Brain microvascular endothelial cell (primary cell): ENCODE measurements around the gene C11orf71.

Experiments used
- DNase-seq: peaks from one replicate; pipeline ENCODE4 v3.0.0-alpha.2; 2020
- H3K27ac ChIP-seq: fragments of 250-450 bp; sonication (Bioruptor Pico); 2 replicates; pipeline ENCODE4 v1.5.1; 2020; ENCODE audit warnings: mild to moderate bottlenecking, moderate library complexity
- H3K27me3 ChIP-seq: fragments of 250-450 bp; sonication (Bioruptor Pico); replicated peaks from 2 replicates; pipeline ENCODE4 v1.5.1; 2020; ENCODE audit warnings: mild to moderate bottlenecking
- H3K36me3 ChIP-seq: fragments of 250-450 bp; sonication (Bioruptor Pico); replicated peaks from 2 replicates; pipeline ENCODE4 v1.5.1; 2020; ENCODE audit warnings: mild to moderate bottlenecking
- H3K4me3 ChIP-seq: 2 replicates; pipeline ENCODE4 v1.5.1; 2011; ENCODE audit warnings: low read depth, mild to moderate bottlenecking, control low read depth, low read length, moderate library complexity
- in situ Hi-C: cut with HindIII; loops from 2 replicates; pipeline ENCODE4 v1.10.0; 2017; ENCODE audit warnings: low sequenced_read_pairs, low pct_ligation_motif_present
- TF ChIP-seq, protein P1 (sequence below): IDR thresholded peaks from 2 replicates; pipeline ENCODE4 v1.5.1; 2011; ENCODE audit warnings: low read depth, mild to moderate bottlenecking, moderate library complexity, low read length, control low read depth, inconsistent platforms; ENCODE audit errors: missing control alignments

The C11orf71 gene

DNA sequence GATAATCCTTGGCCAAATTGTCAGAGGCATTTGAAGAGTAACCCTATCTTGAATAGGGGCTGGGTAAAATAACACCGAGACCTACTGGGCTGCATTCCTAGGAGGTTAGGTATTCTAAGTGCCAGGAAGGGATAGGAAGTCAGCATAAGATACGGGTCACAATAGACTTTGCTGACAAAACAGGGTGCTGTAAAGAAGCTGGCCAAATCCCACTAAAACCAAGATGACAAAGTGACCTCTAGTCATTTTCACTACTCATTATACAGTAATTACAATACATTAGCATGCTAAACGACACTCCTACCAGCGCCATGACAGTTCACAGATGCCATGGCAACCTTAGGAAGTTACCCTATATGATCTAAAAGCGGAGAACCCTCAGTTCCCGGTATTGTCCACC lies 38.0 kb upstream of the C11orf71 start:
- no peaks in the 10 kb centered on the region for H3K27me3 ChIP-seq
- peak overlapping the region; percentile 95 for H3K27ac ChIP-seq
- TF ChIP-seq, protein P1, sequence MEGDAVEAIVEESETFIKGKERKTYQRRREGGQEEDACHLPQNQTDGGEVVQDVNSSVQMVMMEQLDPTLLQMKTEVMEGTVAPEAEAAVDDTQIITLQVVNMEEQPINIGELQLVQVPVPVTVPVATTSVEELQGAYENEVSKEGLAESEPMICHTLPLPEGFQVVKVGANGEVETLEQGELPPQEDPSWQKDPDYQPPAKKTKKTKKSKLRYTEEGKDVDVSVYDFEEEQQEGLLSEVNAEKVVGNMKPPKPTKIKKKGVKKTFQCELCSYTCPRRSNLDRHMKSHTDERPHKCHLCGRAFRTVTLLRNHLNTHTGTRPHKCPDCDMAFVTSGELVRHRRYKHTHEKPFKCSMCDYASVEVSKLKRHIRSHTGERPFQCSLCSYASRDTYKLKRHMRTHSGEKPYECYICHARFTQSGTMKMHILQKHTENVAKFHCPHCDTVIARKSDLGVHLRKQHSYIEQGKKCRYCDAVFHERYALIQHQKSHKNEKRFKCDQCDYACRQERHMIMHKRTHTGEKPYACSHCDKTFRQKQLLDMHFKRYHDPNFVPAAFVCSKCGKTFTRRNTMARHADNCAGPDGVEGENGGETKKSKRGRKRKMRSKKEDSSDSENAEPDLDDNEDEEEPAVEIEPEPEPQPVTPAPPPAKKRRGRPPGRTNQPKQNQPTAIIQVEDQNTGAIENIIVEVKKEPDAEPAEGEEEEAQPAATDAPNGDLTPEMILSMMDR: no peak
- peak; percentile 26 for DNase-seq
- H3K36me3 ChIP-seq: peaks cover 12% of the 10 kb centered on the region
- in situ Hi-C loops: no loop called here
- H3K4me3 ChIP-seq: no peak overlapping the region

DNA sequence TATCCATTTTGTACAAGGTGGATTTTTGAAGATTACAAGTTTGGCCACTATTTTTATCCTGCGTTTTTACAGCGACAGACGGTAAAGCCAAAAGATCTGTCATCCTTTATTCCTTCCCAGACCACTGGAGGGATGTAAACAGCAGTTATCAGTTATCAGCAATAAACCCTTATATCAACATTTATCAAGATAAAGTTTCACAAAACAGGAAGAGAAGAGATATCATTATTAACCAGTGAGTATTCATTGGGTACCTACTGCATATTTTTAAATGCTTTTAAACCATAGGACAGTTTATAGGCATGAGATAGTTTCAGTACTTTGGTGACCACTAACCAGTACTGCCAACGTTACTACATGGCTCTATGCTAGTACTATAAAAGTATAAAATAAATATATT lies 33.1 kb upstream of the C11orf71 start:
- no peak for DNase-seq
- TF ChIP-seq, protein P1: no peak
- Histone ChIP-seq H3K27ac (no peak overlapping the region), H3K36me3 (no peaks in the 10 kb centered on the region), H3K27me3 (no peaks in the 10 kb centered on the region), H3K4me3 (no peak overlapping the region)
- in situ Hi-C loops: no loop called here

DNA sequence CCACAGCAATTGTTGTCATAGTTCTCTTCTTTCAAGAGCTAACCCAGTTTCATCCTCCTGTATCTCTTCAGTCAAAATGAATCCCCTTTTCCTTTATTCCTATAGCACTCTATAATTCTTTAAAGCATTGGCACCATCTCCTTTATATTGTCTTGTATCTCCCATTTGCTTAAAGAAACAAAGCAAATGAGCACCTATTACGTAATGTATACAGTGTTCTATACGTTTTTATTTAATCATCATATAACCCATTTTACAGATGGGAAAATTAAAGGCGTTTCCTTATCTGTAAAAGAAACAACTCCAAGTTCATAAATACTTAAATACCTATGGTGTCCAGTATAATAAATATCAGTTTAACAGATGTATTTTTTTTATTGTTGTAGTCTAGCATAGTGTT lies 32.6 kb upstream of the C11orf71 start:
- H3K4me3 ChIP-seq: no peak overlapping the region
- H3K36me3 ChIP-seq: no peaks in the 10 kb centered on the region
- no peak overlapping the region for H3K27ac ChIP-seq
- in situ Hi-C loops: no loop called here
- no peaks in the 10 kb centered on the region for H3K27me3 ChIP-seq
- TF ChIP-seq, protein P1: no peak
- DNase-seq: no peak

DNA sequence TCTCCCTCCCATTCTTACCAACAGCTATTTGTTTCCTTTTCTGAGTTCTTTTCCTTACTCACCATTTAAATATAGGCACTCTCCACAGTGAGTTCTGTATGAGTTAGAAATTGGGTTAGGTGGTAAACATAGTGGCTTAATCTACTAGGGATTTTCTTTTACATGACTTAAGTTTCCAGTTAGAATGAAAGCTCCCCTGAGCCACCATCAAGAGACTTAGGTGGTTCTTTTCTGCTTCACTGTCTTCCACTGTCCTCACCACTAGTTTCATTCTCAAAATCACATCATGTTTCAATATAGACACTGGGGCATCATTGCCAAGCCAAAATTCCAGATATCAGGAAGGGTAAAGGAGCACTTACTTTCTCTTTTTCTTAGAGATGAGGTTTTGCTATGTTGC lies 30.0 kb upstream of the C11orf71 start:
- no peak overlapping the region for H3K4me3 ChIP-seq
- no peaks in the 10 kb centered on the region for H3K36me3 ChIP-seq
- no peak overlapping the region for H3K27ac ChIP-seq
- DNase-seq: no peak
- in situ Hi-C loops: no loop called here
- H3K27me3 ChIP-seq: no peaks in the 10 kb centered on the region
- TF ChIP-seq, protein P1: no peak

DNA sequence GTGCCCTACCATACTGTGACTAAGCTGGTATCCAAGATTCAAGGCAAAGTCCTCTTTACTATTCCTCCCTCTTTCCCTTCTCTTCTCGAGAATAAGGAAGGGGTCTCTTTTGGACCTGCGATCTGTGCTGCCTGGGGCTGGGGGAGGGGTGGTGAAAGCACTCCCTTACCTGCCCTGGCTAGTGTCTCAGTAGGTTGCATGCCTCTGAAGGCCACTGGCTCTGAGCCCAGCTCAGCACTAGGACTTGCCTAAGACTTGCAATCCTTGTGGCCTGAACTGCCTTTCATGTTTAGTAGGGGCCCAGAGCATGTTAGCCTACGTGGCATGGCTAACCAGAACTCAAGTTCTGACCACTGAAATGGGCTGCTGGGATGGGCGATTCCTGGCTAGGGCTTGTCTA lies 26.0 kb upstream of the C11orf71 start:
- no peak overlapping the region for H3K27ac ChIP-seq
- no peak overlapping the region for H3K4me3 ChIP-seq
- TF ChIP-seq, protein P1: no peak
- H3K36me3 ChIP-seq: no peaks in the 10 kb centered on the region
- in situ Hi-C loops: no loop called here
- H3K27me3 ChIP-seq: no peaks in the 10 kb centered on the region
- DNase-seq: no peak

DNA sequence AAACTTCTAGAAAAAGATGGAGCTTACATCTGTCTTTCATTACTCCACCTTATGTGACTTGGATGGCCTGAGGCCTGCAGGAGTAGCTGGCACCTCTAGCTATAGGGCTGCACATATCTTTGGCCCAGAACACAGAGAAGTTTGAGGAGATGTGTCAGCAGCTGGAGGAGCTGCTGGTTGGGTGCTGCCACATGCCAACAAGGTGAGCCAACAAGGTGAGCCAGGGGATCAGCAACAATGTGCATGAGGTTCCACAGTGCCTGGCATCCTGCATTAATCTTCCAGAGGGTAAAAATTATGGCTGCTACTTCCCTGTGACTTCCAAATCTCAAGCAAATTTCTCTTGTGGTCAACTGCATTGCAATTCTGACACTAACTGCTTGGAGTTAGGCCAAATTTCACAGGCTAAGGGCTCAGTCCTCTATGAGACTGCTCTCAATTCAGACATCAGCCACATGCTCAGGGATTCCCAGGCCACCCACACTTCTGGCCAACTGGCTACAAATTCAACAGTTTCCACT lies 16.2 kb upstream of the C11orf71 start:
- Histone ChIP-seq H3K4me3 (no peak overlapping the region), H3K36me3 (no peaks in the 10 kb centered on the region), H3K27me3 (no peaks in the 10 kb centered on the region), H3K27ac (no peak overlapping the region)
- in situ Hi-C loops: no loop called here
- TF ChIP-seq, protein P1: no peak
- DNase-seq: peak; percentile 31
